Motor neuron (in vitro differentiated cells): ENCODE data around the gene AP2A1. TPM values are rescaled to one million over a fixed set of nuclear protein-coding genes. Genes with fewer than 3 reads are reported as not detected.

Experiments used
- ATAC-seq, 8 experiments: fragments of 200-7000 bp; cut with Tn5 transposase; replicated peaks in 6 of 8; 2 replicates each; pipeline ENCODE4 v1.8.0; 2021; ENCODE audit warnings: mild to moderate bottlenecking in 8 of 8, moderate library complexity in 8 of 8
- H3K27ac ChIP-seq, 2 donors: fragments of 250-450 bp; sonication (Bioruptor Pico); 2 replicates each; pipeline ENCODE4 v1.9.0; 2021; ENCODE audit warnings: antibody characterized with exemption in 2 of 2, mild to moderate bottlenecking in 2 of 2, moderate library complexity in 1 of 2
- H3K4me1 ChIP-seq, 2 donors: fragments of 250-450 bp; sonication (Bioruptor Pico); replicated peaks in 1 of 2; 2 replicates each; pipeline ENCODE4 v1.6.1; 2021; ENCODE audit warnings: antibody characterized with exemption in 2 of 2, mild to moderate bottlenecking in 2 of 2, moderate library complexity in 1 of 2
- H3K4me3 ChIP-seq, 5 donors: fragments of 250-450 bp; sonication (Bioruptor Pico); 2 replicates each; pipeline ENCODE4 v1.9.0; 2021; ENCODE audit warnings: antibody characterized with exemption in 5 of 5, mild to moderate bottlenecking in 5 of 5, moderate library complexity in 4 of 5
- WGBS, 10 experiments: fragments of 450-650 bp; shearing (Covaris generic); methylation state at CpG; one replicate each; pipeline ENCODE4 v1.0.0; 2022; 5-methylcytosine and 5-hydroxymethylcytosine counted together
- in situ Hi-C, 9 experiments: fragments of 400-800 bp; cut with MboI; loops; one replicate each; pipeline ENCODE4 v1.15.0; 2021; ENCODE audit warnings: low sequenced_read_pairs in 9 of 9, low pct_unique_long_range_greater_than_20kb in 2 of 9; ENCODE audit not compliant: unreplicated experiment in 9 of 9
- total RNA-seq, 8 experiments: library from RNA; unstranded; fragments of 300-600 nt; gene quantifications; 2 replicates each; pipeline versions ENCODE4 v1.2.3 to v1.2.4, GENCODE V29; 2022

The AP2A1 gene
- total RNA-seq, 8 experiments from 2014 or later: 58.6 to 76.4 (median 71.7) TPM

DNA sequence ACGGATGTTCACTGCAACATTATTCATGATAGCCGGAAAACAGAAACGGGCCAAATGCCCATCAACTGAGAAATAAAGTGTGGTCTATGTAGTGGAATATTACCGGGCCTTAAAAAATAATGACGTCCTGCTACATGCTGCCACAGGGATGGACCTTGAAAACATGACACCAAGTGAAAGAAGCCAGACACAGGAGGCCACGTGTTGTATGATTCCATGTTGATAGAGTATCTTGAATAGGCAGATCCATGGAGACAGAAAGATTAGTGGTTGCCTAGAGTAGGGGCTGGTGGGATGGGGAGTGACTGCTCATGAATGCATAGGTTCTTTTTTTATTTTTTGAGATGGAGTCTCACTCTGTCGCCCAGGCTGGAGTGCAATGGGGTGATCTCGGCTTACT lies 3.7 kb downstream of the AP2A1 start:
- Histone ChIP-seq H3K27ac (no peak overlapping the region), H3K4me1 (peaks cover 5 to 12% of the 10 kb centered on the region in 2 donors), H3K4me3 (no peak overlapping the region)
- WGBS, 10 experiments: 82 to 100% (median 97%) methylated on average over 1 to 6 of the region's 8 CpGs; no CpG with 5 or more reads in 1 of the 10 experiments
- ATAC-seq: no peak
- in situ Hi-C loops: no loop called here

GRCh38 chr19:49771674-49772139 lies 4.9 kb downstream of the AP2A1 start:
- H3K27ac ChIP-seq: no peak overlapping the region
- peaks cover 5 to 8% of the 10 kb centered on the region in 2 donors for H3K4me1 ChIP-seq
- H3K4me3 ChIP-seq: no peak overlapping the region
- 83 to 100% (median 92%) methylated on average over 3 to 10 of the region's 13 CpGs; no CpG with 5 or more reads in 1 of the 10 experiments for WGBS, 10 experiments
- in situ Hi-C loops: no loop called here
- no peak for ATAC-seq

DNA sequence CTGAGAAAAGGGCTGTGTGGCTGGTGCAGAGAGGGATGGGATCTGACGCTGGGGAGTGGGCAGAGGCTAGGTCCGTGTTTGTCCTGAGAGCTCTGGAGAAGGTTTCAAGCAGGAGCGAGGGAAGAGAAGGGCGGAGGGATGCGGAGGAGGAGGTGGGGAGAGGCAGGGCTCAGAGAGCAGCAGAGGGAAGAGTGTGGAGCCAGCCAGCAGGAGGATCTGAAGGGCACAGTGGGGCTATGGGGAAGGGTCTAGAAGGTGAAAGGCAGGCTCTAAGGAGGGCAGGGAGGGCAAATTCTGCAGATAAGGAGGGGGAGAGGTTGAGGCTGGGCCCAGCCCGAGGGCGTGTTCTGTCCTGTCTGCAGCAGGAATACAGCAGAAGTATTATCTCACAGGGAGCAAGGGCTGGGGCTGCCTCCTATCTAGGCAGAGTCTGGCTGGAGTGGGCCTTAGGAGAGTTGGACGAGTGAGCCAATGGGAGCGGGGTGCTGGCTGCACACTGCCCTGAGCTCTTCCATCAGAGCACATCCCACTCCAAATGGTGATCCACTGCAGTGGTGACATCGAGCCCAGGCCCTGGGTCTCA lies 6.1 kb downstream of the AP2A1 start:
- in situ Hi-C loops: no loop called here
- no peak overlapping the region for H3K4me3 ChIP-seq
- no peak overlapping the region for H3K27ac ChIP-seq
- WGBS, 10 experiments: 67 to 100% (median 91%) methylated on average over 1 to 3 of the region's 10 CpGs; no CpG with 5 or more reads in 4 of the 10 experiments
- peak in 3 of 8 experiments; percentile 14 to 16 (median 15) for ATAC-seq
- H3K4me1 ChIP-seq: peaks cover 2 to 5% of the 10 kb centered on the region in 2 donors

- Histone ChIP-seq H3K4me1 (no peaks in the 10 kb centered on the region), H3K4me3 (no peak overlapping the region), H3K27ac (no peak overlapping the region)
- in situ Hi-C loops: no loop called here
- ATAC-seq: peak in 3 of 8 experiments; percentile 69 to 80 (median 79)
- 10 to 100% (median 78%) methylated on average over 1 to 5 of the region's 8 CpGs; no CpG with 5 or more reads in 1 of the 10 experiments for WGBS, 10 experiments
Measured at GRCh38 chr19:49773663-49774350, 7.0 kb downstream of the AP2A1 start.

GRCh38 chr19:49774969-49775368 lies 8.2 kb downstream of the AP2A1 start:
- Histone ChIP-seq H3K27ac (no peak overlapping the region), H3K4me1 (no peaks in the 10 kb centered on the region), H3K4me3 (no peak overlapping the region)
- in situ Hi-C loops: no loop called here
- WGBS, 10 experiments: 89 to 100% (median 97%) methylated on average over 1 to 5 of the region's 8 CpGs; no CpG with 5 or more reads in 3 of the 10 experiments
- no peak for ATAC-seq

DNA sequence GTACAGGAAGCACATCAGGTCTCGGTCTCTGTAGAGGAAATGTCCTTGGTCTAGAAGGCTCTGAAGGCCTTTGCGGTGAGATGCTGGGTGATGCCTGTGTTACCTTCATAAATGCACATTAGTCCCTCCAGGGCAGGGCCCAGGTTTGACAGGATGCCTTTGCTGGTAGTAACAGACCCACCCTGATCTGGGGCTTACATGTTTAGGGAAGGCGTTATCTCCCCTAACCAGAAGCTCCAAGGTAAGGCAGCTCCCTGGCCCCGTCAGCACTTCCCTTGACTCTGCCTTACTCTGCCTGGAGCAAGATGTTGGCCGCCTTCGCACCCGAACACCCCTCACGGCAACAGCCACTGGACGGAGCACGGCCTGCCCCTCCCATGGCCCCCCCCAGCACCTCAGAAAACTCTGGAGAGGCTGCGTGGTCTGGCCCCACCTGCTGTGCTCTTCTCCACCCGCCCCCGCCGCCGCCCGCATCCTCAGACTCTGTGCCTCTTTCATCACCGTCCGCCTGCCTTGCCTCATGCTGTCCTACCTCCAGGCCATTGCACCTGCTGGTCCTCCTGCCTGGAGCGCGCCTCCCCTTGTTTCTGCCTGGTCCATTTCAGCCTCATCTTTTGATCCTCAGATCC lies 9.1 kb downstream of the AP2A1 start:
- no peak for ATAC-seq
- in situ Hi-C loops: no loop called here
- H3K27ac ChIP-seq: no peak overlapping the region
- 90 to 100% (median 98%) methylated on average over 1 to 9 of the region's 20 CpGs; no CpG with 5 or more reads in 6 of the 10 experiments for WGBS, 10 experiments
- H3K4me1 ChIP-seq: no peaks in the 10 kb centered on the region
- no peak overlapping the region for H3K4me3 ChIP-seq

GRCh38 chr19:49776371-49776764 lies 9.6 kb downstream of the AP2A1 start:
- Histone ChIP-seq H3K27ac (no peak overlapping the region), H3K4me1 (no peaks in the 10 kb centered on the region), H3K4me3 (no peak overlapping the region)
- no peak for ATAC-seq
- in situ Hi-C loops: no loop called here
- WGBS, 10 experiments: 80 to 100% (median 100%) methylated on average over 1 to 4 of the region's 6 CpGs; no CpG with 5 or more reads in 3 of the 10 experiments

DNA sequence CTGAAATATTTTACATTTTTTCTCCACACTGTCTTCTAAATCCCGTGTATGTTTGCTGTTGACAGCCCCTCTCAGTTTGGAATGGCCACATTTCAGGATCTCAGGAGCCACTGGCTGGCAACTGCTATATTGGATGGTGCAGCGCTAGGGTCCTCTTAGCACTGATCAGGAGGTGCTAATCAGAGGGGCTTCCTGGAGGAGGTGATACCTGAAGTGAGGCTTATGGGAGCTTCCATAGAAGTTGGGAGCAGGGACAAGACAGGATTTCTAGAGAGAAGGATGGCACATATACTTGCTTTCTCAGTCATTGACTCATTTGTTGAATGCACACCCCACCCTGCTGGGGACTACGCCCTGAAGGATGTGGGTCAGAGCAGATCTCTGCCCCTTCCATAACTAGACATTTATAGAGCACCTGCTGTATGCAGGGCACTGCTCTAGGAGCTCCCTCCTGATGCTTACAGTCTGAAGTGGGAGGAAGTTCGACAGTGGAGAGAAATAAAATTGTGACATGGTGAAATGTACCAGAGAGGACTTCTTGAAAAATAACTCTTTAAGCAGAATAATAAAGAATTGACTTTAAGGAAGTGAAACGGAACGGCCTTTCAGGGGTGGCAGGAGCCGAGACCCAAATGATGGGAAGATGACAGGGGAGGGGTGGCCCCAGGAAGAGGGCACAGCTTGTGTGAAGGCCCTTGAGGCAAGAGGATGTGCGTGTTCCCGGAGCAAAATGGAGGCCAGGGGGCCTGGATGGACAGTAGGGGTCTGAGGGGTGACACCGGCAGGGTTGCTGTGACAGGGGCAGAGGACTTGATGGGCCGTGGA lies 13.1 kb downstream of the AP2A1 start:
- Histone ChIP-seq H3K4me1 (no peaks in the 10 kb centered on the region), H3K4me3 (no peak overlapping the region), H3K27ac (no peak overlapping the region)
- 0 to 100% (median 73%) methylated on average over 1 to 9 of the region's 11 CpGs; no CpG with 5 or more reads in 1 of the 10 experiments for WGBS, 10 experiments
- ATAC-seq: peak in 3 of 8 experiments; percentile 33 to 93 (median 92)
- in situ Hi-C loops: no loop called here

DNA sequence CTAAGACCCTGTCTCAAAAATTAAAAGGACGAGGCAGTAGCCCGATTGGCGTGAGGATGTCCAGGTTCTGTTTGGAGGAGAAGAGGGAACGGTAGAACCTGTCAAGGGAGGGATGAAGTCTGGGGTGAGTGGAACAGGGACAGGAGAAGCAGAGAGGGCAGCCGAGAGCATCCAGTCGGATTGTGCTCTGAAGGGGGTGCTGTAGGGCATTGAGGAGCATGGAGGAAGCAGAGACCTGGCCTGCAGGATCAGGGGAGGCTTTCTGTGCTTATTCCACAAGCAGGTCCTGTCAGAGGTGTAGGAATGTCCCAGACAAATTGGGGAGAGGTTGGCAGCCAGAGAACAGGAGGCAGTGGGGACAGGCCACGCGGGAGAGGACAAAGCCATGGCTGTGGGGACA lies 14.1 kb downstream of the AP2A1 start:
- Histone ChIP-seq H3K4me1 (no peaks in the 10 kb centered on the region), H3K27ac (no peak overlapping the region), H3K4me3 (no peak overlapping the region)
- 66 to 100% (median 83%) methylated on average over 1 to 6 of the region's 8 CpGs; no CpG with 5 or more reads in 4 of the 10 experiments for WGBS, 10 experiments
- no peak for ATAC-seq
- in situ Hi-C loops: no loop called here

DNA sequence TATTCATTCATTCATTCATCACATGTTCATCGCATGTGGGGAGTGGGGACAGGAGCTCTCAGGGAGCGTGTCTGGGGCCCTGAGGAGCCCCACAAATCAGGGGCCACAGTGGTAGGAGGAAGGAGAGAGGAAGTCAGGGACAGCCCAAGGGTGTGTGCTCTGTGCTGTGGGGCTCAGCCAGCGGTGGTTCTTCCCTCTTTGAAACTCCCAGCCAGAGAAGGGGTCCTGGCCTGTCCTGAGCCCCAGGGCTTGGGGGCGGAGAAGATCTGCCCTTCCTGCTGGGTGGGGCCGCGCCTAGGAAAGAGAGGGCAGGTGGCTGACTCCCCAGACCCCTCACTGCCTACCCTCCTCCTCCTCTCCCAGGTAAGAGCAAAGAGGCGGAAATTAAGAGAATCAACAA lies 14.6 kb downstream of the AP2A1 start:
- no peaks in the 10 kb centered on the region for H3K4me1 ChIP-seq
- ATAC-seq: no peak
- H3K27ac ChIP-seq: no peak overlapping the region
- 58 to 100% (median 90%) methylated on average over 1 to 3 of the region's 7 CpGs; no CpG with 5 or more reads in 6 of the 10 experiments for WGBS, 10 experiments
- in situ Hi-C loops: no loop called here
- H3K4me3 ChIP-seq: no peak overlapping the region

- H3K4me1 ChIP-seq: no peaks in the 10 kb centered on the region
- WGBS, 10 experiments: 88 to 100% (median 98%) methylated on average over 2 to 5 of the region's 18 CpGs; no CpG with 5 or more reads in 6 of the 10 experiments
- ATAC-seq: no peak
- in situ Hi-C loops: no loop called here
- H3K27ac ChIP-seq: no peak overlapping the region
- no peak overlapping the region for H3K4me3 ChIP-seq
Measured at GRCh38 chr19:49782515-49782914, 15.7 kb downstream of the AP2A1 start.

DNA sequence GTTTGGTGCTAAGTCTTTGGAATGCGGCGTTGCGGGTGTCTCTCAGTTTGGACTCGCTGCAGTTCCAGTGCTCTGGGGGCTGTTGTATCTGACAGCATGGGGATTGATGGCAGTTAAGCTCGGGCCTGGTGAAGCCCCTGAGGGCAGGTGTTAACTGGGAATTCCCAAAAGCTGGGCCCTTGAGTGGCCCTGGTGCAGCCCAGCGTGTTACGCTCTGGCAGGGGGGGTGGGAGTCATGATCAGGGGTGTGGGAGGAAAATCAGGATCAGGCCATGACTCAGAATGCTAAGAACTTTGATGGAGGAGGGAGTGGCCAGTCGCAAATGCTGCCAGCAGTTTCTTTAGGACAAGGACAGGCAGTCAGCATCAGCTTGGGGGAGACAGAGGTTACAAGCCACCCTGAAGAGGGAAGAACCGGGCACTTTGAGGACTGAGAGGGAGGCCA lies 19.6 kb downstream of the AP2A1 start:
- 0 to 100% (median 68%) methylated on average over 1 to 6 of the region's 9 CpGs; no CpG with 5 or more reads in 2 of the 10 experiments for WGBS, 10 experiments
- ATAC-seq: peak in 4 of 8 experiments; percentile 9 to 95 (median 94)
- in situ Hi-C loops: no loop called here
- no peak overlapping the region for H3K4me3 ChIP-seq
- no peaks in the 10 kb centered on the region for H3K4me1 ChIP-seq
- H3K27ac ChIP-seq: no peak overlapping the region
